ENCODE results near the gene WEE1.

DNA sequence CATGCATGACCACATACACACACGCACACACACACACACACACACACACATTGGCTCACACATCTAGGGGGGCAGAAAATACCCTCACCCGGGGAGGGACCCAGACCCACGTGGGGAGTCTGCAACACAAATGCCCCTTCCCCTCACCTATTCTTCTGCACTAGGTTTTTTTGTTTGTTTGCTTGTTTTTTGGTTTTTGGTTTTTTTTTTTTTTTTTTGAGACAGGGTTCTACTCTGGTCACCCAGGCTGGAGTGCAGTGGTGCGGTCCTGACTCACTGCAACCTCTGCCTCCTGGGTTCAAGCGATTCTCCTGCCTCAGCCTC lies 28.4 kb downstream of the WEE1 start:
- TF ChIP-seq POLR2A (IDR thresholded peaks at IDR 0.05; ENCODE audit: low read length) (no peak), GATA1 (IDR thresholded peaks at IDR 0.05; ENCODE audit: low read depth, low read length) (no peak)

Data from erythroblast (primary cell).